ENCODE measurements around the gene EHD1. TPM values are rescaled to one million over a fixed set of nuclear protein-coding genes. Genes with fewer than 3 reads are reported as not detected.

EHD1 gene
- total RNA-seq, 2 experiments from 2014 or later, result 71.0 to 73.6 TPM

DNA sequence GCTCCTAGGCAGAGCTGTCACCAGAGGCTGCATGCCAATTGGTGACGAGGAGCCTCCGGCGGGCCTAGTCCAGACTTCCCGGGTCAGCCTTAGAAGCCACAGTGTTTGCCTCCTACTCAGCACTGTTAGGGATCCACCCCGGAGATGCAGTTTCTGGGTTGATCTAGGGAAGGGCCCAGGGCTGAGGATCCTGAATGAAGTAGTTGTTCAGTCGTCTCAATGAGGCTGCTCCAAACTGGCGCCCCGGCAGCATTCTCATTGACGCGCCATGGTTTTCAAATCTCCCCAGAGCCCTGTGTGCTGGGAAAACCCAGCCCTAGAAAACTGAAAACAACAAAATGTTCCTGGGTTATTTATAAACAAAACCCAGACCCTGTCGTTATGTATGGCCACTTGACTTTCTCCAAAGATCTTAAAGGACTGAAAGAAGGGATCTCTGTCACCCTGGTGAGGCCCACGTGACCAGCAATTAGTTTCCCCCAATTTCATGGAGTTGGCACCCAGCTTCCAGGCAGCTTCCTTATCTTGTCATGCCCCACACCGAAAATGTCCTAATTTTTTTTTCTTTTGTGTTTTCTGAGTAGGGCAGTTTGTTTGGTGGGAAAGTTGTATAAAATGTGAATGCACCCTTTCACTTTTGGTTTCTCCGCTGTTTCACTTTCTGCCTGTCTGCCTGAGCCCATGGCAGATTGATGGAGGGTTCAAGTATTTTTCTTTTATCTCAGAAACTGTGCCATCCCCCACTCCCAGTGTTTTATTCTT lies 2.0 kb upstream of the EHD1 start:
- ChIA-PET POLR2A (interaction anchor here (0.6 to 8.8 kb wide), 3 partner anchors 12 to 544 kb away, joined by 3 to 128 read pairs (median 8); no protein-coding TSS in a partner anchor), CTCF (interaction anchor here (0.7 to 11.0 kb wide), 6 partner anchors 8 to 32 kb away, joined by 4 to 139 read pairs (median 8); no protein-coding TSS in a partner anchor)
- H3K9me3 Mint-ChIP-seq (ENCODE audit: low read depth), result no peaks in the 10 kb centered on the region
- peak overlapping the region; percentile 92 for H3K4me3 Mint-ChIP-seq
- peaks cover 18% of the 10 kb centered on the region for H3K36me3 Mint-ChIP-seq (ENCODE audit: low read depth)
- H3K27me3 Mint-ChIP-seq, result no peaks in the 10 kb centered on the region
- peak overlapping the region; percentile 97 for H3K27ac Mint-ChIP-seq
- H3K4me1 Mint-ChIP-seq, result peaks cover 60% of the 10 kb centered on the region
- ATAC-seq (no peak), DNase-seq (no peak)
- intact Hi-C loops (cut with DNase I, micrococcal nuclease), result no loop called here

DNA sequence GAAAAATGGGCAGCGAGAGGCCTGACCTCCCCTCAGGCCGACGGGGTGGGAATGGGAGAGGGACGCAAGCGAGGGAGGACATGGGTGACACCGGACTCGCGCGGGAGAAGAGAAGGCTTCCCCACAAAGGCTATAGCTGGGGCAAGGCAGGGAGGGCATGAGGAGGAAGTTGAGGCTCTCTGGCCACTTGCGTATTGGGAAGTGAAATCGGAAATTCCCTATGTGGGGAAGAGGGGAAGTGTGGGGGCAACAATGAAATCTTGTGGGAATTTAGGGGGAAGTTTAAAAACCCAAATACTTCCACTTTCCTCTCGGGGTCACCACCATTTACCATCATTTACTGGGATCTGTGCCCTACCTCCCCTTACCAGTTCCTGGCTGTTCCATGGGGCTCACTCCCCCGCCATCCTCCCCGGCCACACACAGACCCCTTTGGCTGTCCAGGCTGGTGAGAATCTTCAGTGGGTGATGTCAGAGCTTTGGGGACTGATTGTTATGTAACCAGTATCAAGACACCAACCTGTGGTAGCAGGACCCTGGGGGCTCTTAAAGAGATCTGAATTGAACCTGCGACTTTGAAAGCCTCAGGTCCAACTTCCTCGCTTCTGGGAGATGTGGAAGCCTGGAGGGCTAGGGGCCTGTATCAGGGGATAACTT lies 951 bp upstream of the EHD1 start:
- DNase-seq (no peak), ATAC-seq (no peak)
- ChIA-PET POLR2A (interaction anchor here (0.6 to 8.8 kb wide), 5 partner anchors 17 to 622 kb away, joined by 4 to 128 read pairs (median 7); no protein-coding TSS in a partner anchor), CTCF (interaction anchor here (0.8 to 11.0 kb wide), 7 partner anchors 9 to 31 kb away, joined by 5 to 139 read pairs (median 10); no protein-coding TSS in a partner anchor)
- Mint-ChIP-seq H3K9me3 (ENCODE audit: low read depth) (no peaks in the 10 kb centered on the region), H3K4me1 (peaks cover 62% of the 10 kb centered on the region), H3K4me3 (peak overlapping the region; percentile 92), H3K36me3 (ENCODE audit: low read depth) (peaks cover 27% of the 10 kb centered on the region), H3K27me3 (no peaks in the 10 kb centered on the region), H3K27ac (peak overlapping the region; percentile 97)
- intact Hi-C loops (cut with DNase I, micrococcal nuclease), result loop anchor here (2.0 to 5.0 kb wide), 5 partner anchors 45 to 693 kb away; partner anchors contain the start of genes FAM89B (in 1 of the 2), FKBP2 (in 1 of the 2), PPP2R5B (in 1 of the 2) and SF1 (in 1 of the 2)

DNA sequence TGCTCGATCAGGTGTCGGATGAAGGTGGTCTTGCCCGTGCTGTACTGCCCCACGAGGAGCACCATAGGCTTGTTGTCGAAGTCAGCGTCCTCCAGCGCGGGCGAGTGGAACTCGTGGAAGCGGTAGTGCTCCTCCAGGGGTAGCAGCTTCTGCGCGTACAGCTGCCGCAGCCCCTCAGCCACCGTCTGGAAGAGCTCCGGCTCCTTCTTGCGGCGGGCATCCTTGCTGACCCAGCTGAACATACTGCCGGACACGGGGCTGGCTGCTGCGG lies 263 bp downstream of the EHD1 start:
- H3K36me3 Mint-ChIP-seq (ENCODE audit: low read depth), result peaks cover 33% of the 10 kb centered on the region
- CTCF ChIA-PET, result interaction anchor here (0.9 to 11.0 kb wide), 5 partner anchors 10 to 695 kb away, joined by 4 to 139 read pairs (median 30); no protein-coding TSS in a partner anchor
- H3K4me1 Mint-ChIP-seq, result peaks cover 63% of the 10 kb centered on the region
- H3K27ac Mint-ChIP-seq, result peak overlapping the region; percentile 73
- peak overlapping the region; percentile 92 for H3K4me3 Mint-ChIP-seq
- no peaks in the 10 kb centered on the region for H3K9me3 Mint-ChIP-seq (ENCODE audit: low read depth)
- POLR2A ChIA-PET, result interaction anchor here (0.7 to 8.8 kb wide), 6 partner anchors 10 to 30 kb away, joined by 3 to 128 read pairs (median 7); no protein-coding TSS in a partner anchor
- intact Hi-C loops (cut with DNase I, micrococcal nuclease), result loop anchor here (1.0 to 5.0 kb wide), 20 partner anchors 10 to 694 kb away; partner anchors contain the start of genes PPP2R5B (in 2 of the 2), SF1 (in 2 of the 2), ATG2A (in 1 of the 2) and CDCA5 (in 1 of the 2)
- ATAC-seq (peak; percentile 10), DNase-seq (no peak)
- H3K27me3 Mint-ChIP-seq, result no peaks in the 10 kb centered on the region

DNA sequence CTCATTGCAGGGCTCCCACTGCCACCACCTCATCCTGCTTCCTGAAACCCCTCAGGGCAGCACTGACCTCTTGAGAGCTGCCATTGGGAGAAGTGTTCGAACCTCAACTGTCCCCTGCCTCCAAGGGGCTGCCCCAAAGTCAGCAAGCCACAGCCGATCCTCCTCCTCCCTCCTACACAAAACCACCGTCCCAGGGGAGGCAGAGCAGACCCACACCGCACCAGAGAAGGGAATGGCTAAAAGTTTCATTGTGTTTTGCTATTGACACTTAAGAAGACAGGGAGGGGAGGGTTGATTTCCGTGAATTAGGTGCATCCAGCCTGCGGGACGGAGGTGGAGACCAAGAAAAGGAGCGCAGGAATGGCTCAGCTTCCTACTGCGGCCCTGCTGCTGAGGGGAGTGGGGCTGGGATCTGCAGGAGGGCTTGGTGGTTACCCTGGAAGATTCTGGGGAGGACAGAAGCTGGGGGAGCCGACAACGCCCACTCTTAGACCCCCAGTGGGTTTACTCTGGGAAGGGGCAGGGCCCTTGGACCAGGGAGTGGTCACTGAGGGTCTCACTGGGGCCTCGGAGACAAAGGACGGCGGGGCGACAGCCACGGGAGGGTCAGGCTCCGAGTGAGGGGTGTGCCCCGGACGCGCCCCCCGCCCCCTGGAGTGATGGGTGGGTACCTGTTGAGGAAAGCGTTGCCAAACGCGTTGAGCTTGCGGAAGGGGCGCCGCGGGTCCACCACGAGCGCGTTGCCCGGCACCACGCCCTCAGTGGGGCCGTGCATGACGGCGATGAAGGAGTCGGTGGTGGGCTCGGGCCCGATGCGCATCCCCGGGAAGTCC lies 815 bp downstream of the EHD1 start:
- DNase-seq (peak; percentile 53), ATAC-seq (peak; percentile 1)
- Mint-ChIP-seq H3K27me3 (no peaks in the 10 kb centered on the region), H3K4me3 (peak overlapping the region; percentile 92), H3K27ac (peak overlapping the region; percentile 84), H3K36me3 (ENCODE audit: low read depth) (peaks cover 38% of the 10 kb centered on the region), H3K9me3 (ENCODE audit: low read depth) (no peaks in the 10 kb centered on the region), H3K4me1 (peaks cover 69% of the 10 kb centered on the region)
- CTCF ChIA-PET, result interaction anchor here (0.9 to 11.0 kb wide), 8 partner anchors 9 to 696 kb away, joined by 3 to 139 read pairs (median 19); no protein-coding TSS in a partner anchor
- POLR2A ChIA-PET, result interaction anchor here (0.7 to 8.8 kb wide), 7 partner anchors 8 to 30 kb away, joined by 3 to 128 read pairs (median 7); no protein-coding TSS in a partner anchor
- intact Hi-C loops (cut with DNase I, micrococcal nuclease), result loop anchor here (1.0 to 5.0 kb wide), 20 partner anchors 11 to 695 kb away; partner anchors contain the start of genes PPP2R5B (in 2 of the 2), SF1 (in 2 of the 2), ATG2A (in 1 of the 2) and CDCA5 (in 1 of the 2)

DNA sequence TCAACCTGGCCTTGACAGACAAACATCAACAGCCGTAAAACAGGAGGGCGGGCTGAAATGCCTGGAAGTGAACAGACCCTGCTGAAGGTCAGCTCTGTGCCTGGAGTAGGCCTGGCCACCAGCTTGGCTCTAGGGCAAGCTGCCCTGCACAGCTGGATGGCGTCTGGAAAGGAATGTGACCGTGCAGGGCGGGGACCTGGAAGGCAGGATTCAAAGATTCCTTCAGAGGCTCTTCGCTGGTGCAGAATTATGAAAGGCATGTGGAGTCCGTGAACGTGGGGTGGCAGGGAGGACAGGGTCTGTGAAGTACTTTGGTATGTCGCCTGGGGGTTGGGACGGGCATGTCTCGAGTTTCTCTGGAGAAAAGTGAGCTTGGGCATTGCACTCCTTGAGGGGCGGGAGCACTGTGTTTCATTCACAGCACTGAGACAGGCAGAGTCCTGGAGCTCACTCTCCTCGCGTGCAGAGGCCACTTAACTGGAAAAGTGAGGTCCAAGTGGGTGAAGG lies 1.5 kb downstream of the EHD1 start:
- POLR2A ChIA-PET, result interaction anchor here (0.7 to 8.8 kb wide), 6 partner anchors 9 to 245 kb away, joined by 3 to 128 read pairs (median 8); partner anchors contain the start of genes FAU and MRPL49
- Mint-ChIP-seq H3K27me3 (no peaks in the 10 kb centered on the region), H3K9me3 (ENCODE audit: low read depth) (no peaks in the 10 kb centered on the region), H3K4me1 (peaks cover 72% of the 10 kb centered on the region), H3K36me3 (ENCODE audit: low read depth) (peaks cover 42% of the 10 kb centered on the region), H3K4me3 (peak overlapping the region; percentile 92), H3K27ac (peak overlapping the region; percentile 84)
- ATAC-seq, result no peak
- CTCF ChIA-PET, result interaction anchor here (0.9 to 11.0 kb wide), 6 partner anchors 9 to 28 kb away, joined by 3 to 139 read pairs (median 19); no protein-coding TSS in a partner anchor
- intact Hi-C loops (cut with DNase I, micrococcal nuclease), result loop anchor here (5.0 kb wide), 3 partner anchors 100 to 695 kb away; partner anchors contain the start of genes FAM89B (in 1 of the 2), SF1 (in 1 of the 2) and ZNRD2 (in 1 of the 2)
- DNase-seq, result no peak

DNA sequence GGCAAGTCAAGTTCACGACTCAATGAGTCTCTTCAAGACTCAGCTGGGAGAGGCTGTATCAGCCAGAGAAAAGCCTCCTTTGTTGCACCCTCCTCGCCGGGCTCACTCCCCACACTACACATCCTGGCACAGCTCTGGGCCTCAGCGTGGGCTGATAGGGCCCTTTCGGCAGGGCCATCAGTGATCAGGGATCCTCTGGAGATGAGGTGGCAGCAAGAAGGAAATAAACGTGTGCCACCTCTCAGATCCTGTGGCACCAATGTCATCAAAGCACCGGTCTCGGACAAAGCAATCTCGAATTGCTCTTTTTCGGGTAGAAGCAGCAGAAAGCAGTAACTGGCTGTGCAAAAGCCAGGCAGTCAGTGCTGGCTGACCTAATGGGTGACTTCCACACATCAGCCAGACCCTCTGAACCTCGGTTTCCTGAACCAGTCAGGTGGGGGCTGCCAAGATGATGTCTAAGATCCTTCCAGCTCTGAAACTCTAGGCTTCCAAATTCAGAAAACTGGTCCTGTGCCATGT lies 2.1 kb downstream of the EHD1 start:
- no peaks in the 10 kb centered on the region for H3K9me3 Mint-ChIP-seq (ENCODE audit: low read depth)
- CTCF ChIA-PET, result interaction anchor here (2.5 to 11.0 kb wide), 4 partner anchors 8 to 27 kb away, joined by 8 to 139 read pairs (median 40); no protein-coding TSS in a partner anchor
- H3K4me3 Mint-ChIP-seq, result peak overlapping the region; percentile 92
- intact Hi-C loops (cut with DNase I, micrococcal nuclease), result loop anchor here (5.0 kb wide), 3 partner anchors 99 to 696 kb away; partner anchors contain the start of genes FAM89B (in 1 of the 2), SF1 (in 1 of the 2) and ZNRD2 (in 1 of the 2)
- peak; percentile 30 for ATAC-seq
- peak overlapping the region; percentile 84 for H3K27ac Mint-ChIP-seq
- peak; percentile 79 for DNase-seq
- no peaks in the 10 kb centered on the region for H3K27me3 Mint-ChIP-seq
- H3K36me3 Mint-ChIP-seq (ENCODE audit: low read depth), result peaks cover 47% of the 10 kb centered on the region
- H3K4me1 Mint-ChIP-seq, result peaks cover 74% of the 10 kb centered on the region
- POLR2A ChIA-PET, result interaction anchor here (0.7 to 8.8 kb wide), 5 partner anchors 8 to 246 kb away, joined by 3 to 128 read pairs (median 8); partner anchors contain the start of genes FAU and MRPL49

DNA sequence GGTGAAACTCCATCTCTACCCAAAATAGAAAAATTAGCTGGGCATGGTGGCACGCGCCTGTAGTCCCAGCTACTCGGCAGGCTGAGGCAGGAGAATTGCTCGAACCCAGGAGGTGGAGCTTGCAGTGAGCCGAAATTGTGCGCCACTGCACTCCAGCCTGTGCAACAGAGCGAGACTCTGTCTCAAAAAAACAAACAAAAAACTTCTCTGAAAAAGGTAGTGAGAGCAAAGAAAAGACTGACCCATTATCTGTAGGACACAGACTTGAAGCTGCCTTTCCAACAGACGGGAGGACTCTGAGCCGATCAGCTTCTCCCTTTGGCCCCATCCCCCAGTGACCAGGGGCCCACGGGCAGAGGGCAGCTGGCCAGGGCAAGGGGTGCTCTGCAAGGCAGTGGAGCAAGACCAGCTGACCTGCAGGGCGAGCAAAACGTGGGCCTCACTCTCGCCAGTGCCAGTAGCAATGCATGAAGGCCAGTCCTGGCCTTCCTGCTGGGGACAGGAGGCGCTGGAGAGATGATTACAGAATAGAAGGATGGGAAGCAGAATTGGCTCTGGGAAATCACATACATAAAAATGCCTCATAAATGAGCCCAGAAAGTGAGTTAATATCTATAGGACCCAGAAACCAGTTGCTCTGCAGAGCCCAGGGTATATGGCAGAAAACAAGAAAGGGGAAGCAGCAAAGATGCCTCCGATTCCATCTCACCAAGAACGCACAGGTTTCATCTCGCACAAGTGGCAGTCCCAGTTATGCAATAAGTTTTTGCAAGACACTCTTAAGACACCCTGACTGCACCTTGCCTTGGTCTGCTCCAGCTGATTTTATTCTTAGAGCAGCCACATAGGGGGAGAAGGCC lies 2.8 kb downstream of the EHD1 start:
- POLR2A ChIA-PET, result interaction anchor here (0.8 to 8.8 kb wide), 5 partner anchors 7 to 27 kb away, joined by 3 to 128 read pairs (median 8); no protein-coding TSS in a partner anchor
- peak overlapping the region; percentile 92 for H3K4me3 Mint-ChIP-seq
- peaks cover 48% of the 10 kb centered on the region for H3K36me3 Mint-ChIP-seq (ENCODE audit: low read depth)
- intact Hi-C loops (cut with DNase I, micrococcal nuclease), result loop anchor here (5.0 kb wide), 3 partner anchors 98 to 697 kb away; partner anchors contain the start of genes FAM89B (in 1 of the 2), SF1 (in 1 of the 2) and ZNRD2 (in 1 of the 2)
- DNase-seq (no peak), ATAC-seq (no peak)
- peaks cover 74% of the 10 kb centered on the region for H3K4me1 Mint-ChIP-seq
- H3K27me3 Mint-ChIP-seq, result no peaks in the 10 kb centered on the region
- CTCF ChIA-PET, result interaction anchor here (1.2 to 11.0 kb wide), 5 partner anchors 8 to 27 kb away, joined by 4 to 139 read pairs (median 30); no protein-coding TSS in a partner anchor
- H3K9me3 Mint-ChIP-seq (ENCODE audit: low read depth), result no peaks in the 10 kb centered on the region
- peak overlapping the region; percentile 20 for H3K27ac Mint-ChIP-seq

DNA sequence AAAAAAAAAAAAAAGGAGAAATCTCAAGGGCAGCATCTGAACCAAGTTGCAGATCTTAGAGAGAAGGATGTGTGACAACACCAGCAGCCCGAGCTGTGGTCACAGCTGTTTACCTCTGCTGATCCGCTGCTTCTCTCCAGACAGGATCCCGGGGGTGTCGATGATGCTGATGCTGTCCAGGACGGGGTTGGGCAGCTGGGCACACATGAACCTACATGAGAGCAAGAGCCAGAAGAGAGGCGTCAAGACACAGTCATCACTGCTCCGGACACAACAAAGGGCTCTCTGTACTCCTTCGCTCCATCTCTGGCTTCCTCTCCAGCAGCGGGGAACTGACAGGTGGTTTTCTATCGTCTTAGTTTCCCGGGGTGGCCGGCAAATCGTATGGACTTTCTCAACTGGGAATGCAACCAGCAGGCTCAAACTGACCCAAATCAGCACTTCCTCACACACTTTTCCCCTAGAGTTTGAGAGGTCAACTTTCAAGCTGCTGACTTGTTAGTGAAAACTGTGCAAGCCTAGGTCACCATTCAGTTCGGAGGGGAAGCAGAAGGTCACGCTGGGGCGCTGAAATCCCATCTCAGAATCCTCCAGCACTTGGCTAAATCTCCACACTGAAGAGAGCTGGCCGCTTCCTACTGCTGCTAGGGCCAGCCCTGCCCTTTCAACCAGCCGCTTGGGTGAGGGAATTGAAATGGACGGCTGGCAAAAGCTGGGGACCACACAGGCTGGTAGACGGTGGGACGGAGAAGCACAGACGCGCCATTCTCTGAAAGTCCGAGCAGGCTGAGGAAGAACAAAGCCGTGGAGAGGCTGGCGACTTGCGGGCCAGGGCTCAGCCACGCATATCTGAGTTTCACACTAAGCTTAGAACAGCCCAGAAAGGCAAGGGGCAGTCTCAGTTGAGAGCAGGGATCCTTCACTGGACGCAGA lies 3.8 kb downstream of the EHD1 start:
- Mint-ChIP-seq H3K27ac (peak overlapping the region; percentile 71), H3K9me3 (ENCODE audit: low read depth) (no peaks in the 10 kb centered on the region), H3K4me3 (peak overlapping the region; percentile 92), H3K27me3 (no peaks in the 10 kb centered on the region), H3K4me1 (peaks cover 74% of the 10 kb centered on the region), H3K36me3 (ENCODE audit: low read depth) (peaks cover 48% of the 10 kb centered on the region)
- intact Hi-C loops (cut with DNase I, micrococcal nuclease), result loop anchor here (5.0 kb wide), 3 partner anchors 97 to 698 kb away; partner anchors contain the start of genes FAM89B (in 1 of the 2), SF1 (in 1 of the 2) and ZNRD2 (in 1 of the 2)
- CTCF ChIA-PET, result interaction anchor here (0.6 to 11.0 kb wide), 5 partner anchors 12 to 131 kb away, joined by 4 to 139 read pairs (median 6); no protein-coding TSS in a partner anchor
- DNase-seq, result peak; percentile 50
- POLR2A ChIA-PET, result interaction anchor here (0.8 to 8.8 kb wide), 3 partner anchors 12 to 26 kb away, joined by 3 to 128 read pairs (median 8); no protein-coding TSS in a partner anchor
- ATAC-seq, result no peak

Measured in activated CD4-positive, alpha-beta T cell treated with anti-CD3 and anti-CD28 coated beads for 36 hours (primary cell).